Panc1 (cell line): ENCODE measurements around the gene AGFG1. TPM values are rescaled to one million over a fixed set of nuclear protein-coding genes. Genes with fewer than 3 reads are reported as not detected.
A peak's percentile ranks its signal among the peaks of the same experiment; 100 is the strongest.

Experiments used
- ATAC-seq: fragments of 200-7000 bp; cut with Tn5 transposase; 2 replicates; pipeline ENCODE4 v1.9.1; 2020; ENCODE audit warnings: mild to moderate bottlenecking, moderate library complexity
- BruUV-seq: library from RNA; stranded (reverse); fragments of 400-500 nt; replicated peaks from 2 replicates; lab custom pipeline; 2021; lab: Mats Ljungman, UMichigan
- CTCF ChIA-PET: fragments of 300-600 bp; sonication (Branson Sonifier 250); formaldehyde crosslinking; loops from one replicate; lab custom pipeline; 2022; ENCODE audit warnings: antibody characterized with exemption; lab: Charles Lee
- POLR2A ChIA-PET: fragments of 300-600 bp; sonication (Branson Sonifier 250); formaldehyde crosslinking; loops from one replicate; lab custom pipeline; 2022; ENCODE audit warnings: antibody characterized with exemption; lab: Charles Lee
- DNase-seq: peaks from one replicate; pipeline ENCODE4 v3.0.0-alpha.2; 2010; ENCODE audit warnings: low read depth, low spot score
- H3K27ac ChIP-seq: 2 replicates; pipeline ENCODE4 v1.5.1; 2011; ENCODE audit warnings: mild to moderate bottlenecking, low read length, inconsistent platforms
- H3K27me3 ChIP-seq: fragments of 200-500 bp; sonication (Bioruptor generic); 2 replicates; pipeline ENCODE4 v1.6.0; 2014; ENCODE audit warnings: low read length, inconsistent platforms; ENCODE audit not compliant: control insufficient read depth, insufficient read depth
- H3K36me3 ChIP-seq: fragments of 200-500 bp; sonication (Bioruptor generic); 2 replicates; pipeline ENCODE4 v1.5.1; 2014; ENCODE audit warnings: inconsistent platforms, mild to moderate bottlenecking, low read length, moderate library complexity; ENCODE audit not compliant: control insufficient read depth, insufficient read depth
- H3K4me1 ChIP-seq: 2 replicates; pipeline ENCODE4 v1.5.1; 2011; ENCODE audit warnings: inconsistent platforms, mild to moderate bottlenecking, low read length, moderate library complexity; ENCODE audit not compliant: control insufficient read depth, insufficient read depth
- H3K4me3 ChIP-seq, 2 experiments: 2 replicates each; pipeline ENCODE4 v1.5.1; 2011 to 2012; ENCODE audit warnings: low read depth in 2 of 2, low read length in 2 of 2, mild to moderate bottlenecking in 2 of 2, inconsistent platforms in 1 of 2, moderate library complexity in 1 of 2
- H3K9me3 ChIP-seq: fragments of 200-500 bp; sonication (Bioruptor generic); 2 replicates; pipeline ENCODE4 v1.5.1; 2014; ENCODE audit warnings: low read depth, mild to moderate bottlenecking, inconsistent platforms, low read length, moderate library complexity; ENCODE audit not compliant: control insufficient read depth, insufficient read depth
- POLR2AphosphoS5 ChIP-seq: IDR thresholded peaks from 2 replicates; pipeline ENCODE4 v1.6.1; 2012; ENCODE audit warnings: mild to moderate bottlenecking, low read depth, low read length, moderate library complexity
- REST ChIP-seq, 2 experiments: IDR thresholded peaks; 2 replicates each; pipeline ENCODE4 v1.6.1; 2011 to 2012; ENCODE audit warnings: low read depth in 2 of 2, control low read depth in 1 of 2, low read length in 1 of 2, mild to moderate bottlenecking in 1 of 2, moderate library complexity in 1 of 2; ENCODE audit not compliant: insufficient read depth in 1 of 2
- SIN3A ChIP-seq: IDR thresholded peaks from 2 replicates; pipeline ENCODE4 v1.6.1; 2012; ENCODE audit warnings: low read depth, mild to moderate bottlenecking, low read length, moderate library complexity, borderline replicate concordance; ENCODE audit not compliant: insufficient read depth
- TCF7L2 ChIP-seq: IDR thresholded peaks from 2 replicates; pipeline ENCODE4 v1.6.1; 2011; ENCODE audit warnings: mild to moderate bottlenecking, low read depth, low read length, inconsistent platforms
- in situ Hi-C: cut with HindIII; loops from 2 replicates; pipeline ENCODE4 v1.10.0; 2016; ENCODE audit warnings: low sequenced_read_pairs, low pct_unique_long_range_greater_than_20kb
- intact Hi-C: fragments of 100-400 bp; cut with micrococcal nuclease; formaldehyde crosslinking; loops from one replicate; pipeline ENCODE4 v1.10.0; 2022; ENCODE audit not compliant: unreplicated experiment
- total RNA-seq: library from RNA; stranded (reverse); gene quantifications from one replicate; pipeline ENCODE4 v1.2.1, GENCODE V29; 2021; ENCODE audit not compliant: unreplicated experiment
- TF ChIP-seq, protein P1 (sequence below): fragments of 450-650 bp; IDR thresholded peaks from 2 replicates; pipeline ENCODE4 v1.5.1; 2017; ENCODE audit warnings: mild to moderate bottlenecking

AGFG1 gene
- total RNA-seq, 1 experiment from 2014 or later, result 98.5 TPM

DNA sequence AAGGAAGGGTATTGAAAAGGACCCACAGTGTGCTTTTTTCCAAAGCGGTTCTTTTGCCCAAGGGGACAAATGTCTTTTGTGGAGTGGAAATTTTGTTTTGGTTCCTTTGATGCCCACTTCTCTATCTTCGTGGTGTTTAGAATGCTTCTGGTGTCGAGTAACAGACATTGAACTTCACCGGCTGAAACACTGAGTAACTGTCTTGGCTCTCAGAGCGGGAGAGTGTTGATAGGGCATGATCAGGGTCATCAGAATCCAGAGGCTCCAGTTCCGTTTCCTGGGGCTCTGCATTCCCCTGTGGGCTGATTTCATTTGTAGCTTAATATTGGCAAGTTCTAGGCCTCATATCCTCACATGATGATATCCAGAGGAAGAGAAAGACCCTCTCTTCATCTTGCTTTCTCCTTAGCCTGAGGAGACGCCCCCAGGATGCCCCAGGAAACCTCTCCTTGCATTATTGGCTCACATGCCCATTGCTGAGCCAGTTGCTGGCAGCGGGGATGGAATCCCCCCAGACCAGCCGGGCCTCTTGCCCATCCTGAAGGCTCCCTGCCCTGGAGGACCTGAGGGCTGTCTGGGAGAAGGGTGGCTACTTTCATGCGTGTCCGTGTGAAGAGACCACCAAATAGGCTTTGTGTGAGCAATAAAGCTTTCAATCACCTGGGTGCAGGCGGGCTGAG, 27.9 kb upstream of the AGFG1 start:
- TF ChIP-seq, protein P1, sequence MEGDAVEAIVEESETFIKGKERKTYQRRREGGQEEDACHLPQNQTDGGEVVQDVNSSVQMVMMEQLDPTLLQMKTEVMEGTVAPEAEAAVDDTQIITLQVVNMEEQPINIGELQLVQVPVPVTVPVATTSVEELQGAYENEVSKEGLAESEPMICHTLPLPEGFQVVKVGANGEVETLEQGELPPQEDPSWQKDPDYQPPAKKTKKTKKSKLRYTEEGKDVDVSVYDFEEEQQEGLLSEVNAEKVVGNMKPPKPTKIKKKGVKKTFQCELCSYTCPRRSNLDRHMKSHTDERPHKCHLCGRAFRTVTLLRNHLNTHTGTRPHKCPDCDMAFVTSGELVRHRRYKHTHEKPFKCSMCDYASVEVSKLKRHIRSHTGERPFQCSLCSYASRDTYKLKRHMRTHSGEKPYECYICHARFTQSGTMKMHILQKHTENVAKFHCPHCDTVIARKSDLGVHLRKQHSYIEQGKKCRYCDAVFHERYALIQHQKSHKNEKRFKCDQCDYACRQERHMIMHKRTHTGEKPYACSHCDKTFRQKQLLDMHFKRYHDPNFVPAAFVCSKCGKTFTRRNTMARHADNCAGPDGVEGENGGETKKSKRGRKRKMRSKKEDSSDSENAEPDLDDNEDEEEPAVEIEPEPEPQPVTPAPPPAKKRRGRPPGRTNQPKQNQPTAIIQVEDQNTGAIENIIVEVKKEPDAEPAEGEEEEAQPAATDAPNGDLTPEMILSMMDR, result no peak
- in situ Hi-C loops (no loop called here), intact Hi-C loops (no loop called here)
- no peaks in the 10 kb centered on the region for H3K9me3 ChIP-seq
- H3K36me3 ChIP-seq, result no peaks in the 10 kb centered on the region
- ChIA-PET CTCF (no interaction called here), POLR2A (no interaction called here)
- H3K4me1 ChIP-seq, result no peaks in the 10 kb centered on the region
- H3K27ac ChIP-seq, result no peak overlapping the region
- H3K27me3 ChIP-seq, result no peaks in the 10 kb centered on the region
- DNase-seq, result no peak
- ATAC-seq, result no peak
- no peak overlapping the region for H3K4me3 ChIP-seq
- no TSS peak for BruUV-seq

DNA sequence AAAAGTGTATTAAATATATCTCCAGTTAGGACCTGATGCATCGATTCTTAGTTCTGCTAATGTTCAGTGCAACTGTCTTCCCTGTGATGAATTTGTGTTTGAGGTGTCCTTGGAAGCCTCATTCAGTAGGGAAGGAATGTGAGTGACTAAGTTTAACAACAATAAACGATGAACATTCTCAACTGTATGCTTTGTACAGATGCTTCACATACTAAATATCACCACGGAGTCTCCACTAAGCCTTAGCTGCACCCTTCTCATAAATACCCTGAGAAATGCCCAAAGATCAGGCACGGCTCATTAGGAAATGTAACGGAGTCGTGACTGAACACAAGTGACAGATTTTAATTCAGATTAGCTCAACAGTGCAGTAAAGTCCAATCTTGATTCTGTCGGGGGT, 24.4 kb upstream of the AGFG1 start:
- no peak overlapping the region for H3K4me3 ChIP-seq
- H3K4me1 ChIP-seq, result no peaks in the 10 kb centered on the region
- no peaks in the 10 kb centered on the region for H3K27me3 ChIP-seq
- in situ Hi-C loops (no loop called here), intact Hi-C loops (no loop called here)
- no peaks in the 10 kb centered on the region for H3K9me3 ChIP-seq
- TF ChIP-seq SIN3A (no peak), TCF7L2 (no peak), REST (IDR thresholded peaks at IDR 0.05; ENCODE audit: insufficient read depth in 1 of 2, low read depth in 2 of 2, low read length in 1 of 2) (no peak), POLR2AphosphoS5 (no peak)
- TF ChIP-seq, protein P1, result no peak
- H3K36me3 ChIP-seq, result no peaks in the 10 kb centered on the region
- POLR2A ChIA-PET, result no interaction called here
- BruUV-seq, result no TSS peak
- CTCF ChIA-PET, result no interaction called here
- DNase-seq, result no peak
- peak; percentile 62 for ATAC-seq
- H3K27ac ChIP-seq, result no peak overlapping the region
